Astrocyte (in vitro differentiated cells and primary cell): ENCODE results near the gene ALKBH4. TPM values are rescaled to one million over a fixed set of nuclear protein-coding genes. Genes with fewer than 3 reads are reported as not detected.

ENCODE experiments used
- DNase-seq: peaks from one replicate; pipeline ENCODE4 v3.0.0-alpha.2; 2010; ENCODE audit warnings: low read depth
- FAIRE-seq: peaks from 2 replicates; lab custom pipeline; 2011; peaks lifted over from hg19 to GRCh38; lab: Jason Lieb, UNC
- H2AFZ ChIP-seq: 2 replicates; pipeline ENCODE4 v1.6.0; 2012; ENCODE audit warnings: low read depth, low read length, inconsistent platforms
- H3K27ac ChIP-seq: 2 replicates; pipeline ENCODE4 v1.5.1; 2011; ENCODE audit warnings: low read depth, low read length, inconsistent platforms
- H3K27me3 ChIP-seq: 2 replicates; pipeline ENCODE4 v1.6.0; 2011; ENCODE audit warnings: low read length, inconsistent platforms; ENCODE audit not compliant: insufficient read depth
- H3K36me3 ChIP-seq: 2 replicates; pipeline ENCODE4 v1.5.1; 2011; ENCODE audit warnings: low read length, inconsistent platforms; ENCODE audit not compliant: insufficient read depth
- H3K4me1 ChIP-seq: 2 replicates; pipeline ENCODE4 v1.5.1; 2011; ENCODE audit warnings: low read length, inconsistent platforms; ENCODE audit not compliant: insufficient read depth
- H3K4me2 ChIP-seq: 2 replicates; pipeline ENCODE4 v1.6.0; 2012; ENCODE audit warnings: low read length, inconsistent platforms
- H3K4me3 ChIP-seq: 2 replicates; pipeline ENCODE4 v1.5.1; 2011; ENCODE audit warnings: low read depth, mild to moderate bottlenecking, low read length, inconsistent platforms; ENCODE audit not compliant: insufficient read depth
- H3K79me2 ChIP-seq: 2 replicates; pipeline ENCODE4 v1.6.0; 2012; ENCODE audit warnings: mild to moderate bottlenecking, low read length, inconsistent platforms; ENCODE audit not compliant: insufficient read depth
- H3K9ac ChIP-seq: 2 replicates; pipeline ENCODE4 v1.6.0; 2012; ENCODE audit warnings: mild to moderate bottlenecking, low read length, inconsistent platforms
- H3K9me3 ChIP-seq: 2 replicates; pipeline ENCODE4 v1.5.1; 2012; ENCODE audit warnings: low read depth, mild to moderate bottlenecking, low read length, inconsistent platforms; ENCODE audit not compliant: insufficient read depth
- H4K20me1 ChIP-seq: 2 replicates; pipeline ENCODE4 v1.6.0; 2012; ENCODE audit warnings: low read length, inconsistent platforms; ENCODE audit not compliant: insufficient read depth
- H3K27ac Mint-ChIP-seq: one replicate; pipeline ENCODE4 v1.8.0; 2021; ENCODE audit warnings: mild to moderate bottlenecking, mixed read lengths; ENCODE audit not compliant: unreplicated experiment
- H3K27me3 Mint-ChIP-seq: one replicate; pipeline ENCODE4 v1.8.0; 2021; ENCODE audit warnings: low read depth, mixed read lengths; ENCODE audit not compliant: unreplicated experiment
- H3K36me3 Mint-ChIP-seq: one replicate; pipeline ENCODE4 v1.8.0; 2021; ENCODE audit warnings: low read depth, mixed read lengths; ENCODE audit not compliant: unreplicated experiment
- H3K4me1 Mint-ChIP-seq: one replicate; pipeline ENCODE4 v1.8.0; 2021; ENCODE audit warnings: low read depth, mixed read lengths; ENCODE audit not compliant: unreplicated experiment
- H3K4me3 Mint-ChIP-seq: one replicate; pipeline ENCODE4 v1.8.0; 2021; ENCODE audit warnings: mild to moderate bottlenecking, moderate library complexity, mixed read lengths; ENCODE audit not compliant: unreplicated experiment
- H3K9me3 Mint-ChIP-seq: one replicate; pipeline ENCODE4 v1.8.0; 2021; ENCODE audit warnings: mild to moderate bottlenecking, mixed read lengths; ENCODE audit not compliant: unreplicated experiment
- EZH2 ChIP-seq: IDR thresholded peaks from 2 replicates; pipeline ENCODE4 v1.6.1; 2012; ENCODE audit warnings: mild to moderate bottlenecking, low read length, inconsistent platforms; ENCODE audit not compliant: insufficient read depth
- total RNA-seq: library from RNA; stranded (reverse); gene quantifications from 2 replicates; pipeline ENCODE4 v1.2.1, GENCODE V29; 2021
- TF ChIP-seq, protein P1 (sequence below): IDR thresholded peaks from 2 replicates; pipeline ENCODE4 v1.5.1; 2011; ENCODE audit warnings: low read depth, mild to moderate bottlenecking, inconsistent platforms, low read length, moderate library complexity; ENCODE audit not compliant: insufficient read depth

Gene ALKBH4
- total RNA-seq, 1 donor from 2014 or later = 8.7 TPM

DNA sequence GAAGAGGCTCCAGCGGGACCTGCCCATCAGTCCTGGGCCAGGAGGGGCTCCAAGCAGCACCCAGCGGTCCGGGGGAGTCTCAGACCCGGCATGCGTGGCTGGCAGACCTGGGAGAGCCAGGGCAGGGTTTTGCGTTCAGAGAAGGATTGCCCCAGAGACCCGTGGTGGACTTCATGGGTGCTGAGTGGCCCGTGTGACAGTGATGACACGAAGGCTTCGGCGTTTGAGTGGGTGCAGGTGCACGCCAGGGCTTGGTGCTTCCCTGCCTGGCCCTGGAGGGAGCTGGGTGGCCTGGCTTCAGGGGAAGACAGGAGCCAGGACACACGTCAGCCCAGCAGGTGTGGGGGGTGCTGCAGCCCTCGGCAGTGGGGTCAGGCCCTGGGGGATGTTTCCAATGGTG is 17.4 kb downstream of the ALKBH4 start:
- no peak overlapping the region for H3K4me3 Mint-ChIP-seq
- no peaks in the 10 kb centered on the region for H3K79me2 ChIP-seq
- no peaks in the 10 kb centered on the region for H3K27me3 ChIP-seq
- H3K4me1 Mint-ChIP-seq = no peaks in the 10 kb centered on the region
- H3K27me3 Mint-ChIP-seq = no peaks in the 10 kb centered on the region
- H3K27ac Mint-ChIP-seq = no peak overlapping the region
- H3K4me3 ChIP-seq = no peak overlapping the region
- H3K4me2 ChIP-seq = peak overlapping the region; percentile 48
- no peak for FAIRE-seq
- peaks cover 5% of the 10 kb centered on the region for H4K20me1 ChIP-seq
- H3K4me1 ChIP-seq = peaks cover 19% of the 10 kb centered on the region
- no peaks in the 10 kb centered on the region for H3K9me3 ChIP-seq
- no peak for DNase-seq
- no peaks in the 10 kb centered on the region for H3K9me3 Mint-ChIP-seq
- H3K27ac ChIP-seq = no peak overlapping the region
- no peak for TF ChIP-seq EZH2
- H3K9ac ChIP-seq = no peak overlapping the region
- H2AFZ ChIP-seq = no peak overlapping the region
- no peaks in the 10 kb centered on the region for H3K36me3 ChIP-seq
- peaks cover 11% of the 10 kb centered on the region for H3K36me3 Mint-ChIP-seq

DNA sequence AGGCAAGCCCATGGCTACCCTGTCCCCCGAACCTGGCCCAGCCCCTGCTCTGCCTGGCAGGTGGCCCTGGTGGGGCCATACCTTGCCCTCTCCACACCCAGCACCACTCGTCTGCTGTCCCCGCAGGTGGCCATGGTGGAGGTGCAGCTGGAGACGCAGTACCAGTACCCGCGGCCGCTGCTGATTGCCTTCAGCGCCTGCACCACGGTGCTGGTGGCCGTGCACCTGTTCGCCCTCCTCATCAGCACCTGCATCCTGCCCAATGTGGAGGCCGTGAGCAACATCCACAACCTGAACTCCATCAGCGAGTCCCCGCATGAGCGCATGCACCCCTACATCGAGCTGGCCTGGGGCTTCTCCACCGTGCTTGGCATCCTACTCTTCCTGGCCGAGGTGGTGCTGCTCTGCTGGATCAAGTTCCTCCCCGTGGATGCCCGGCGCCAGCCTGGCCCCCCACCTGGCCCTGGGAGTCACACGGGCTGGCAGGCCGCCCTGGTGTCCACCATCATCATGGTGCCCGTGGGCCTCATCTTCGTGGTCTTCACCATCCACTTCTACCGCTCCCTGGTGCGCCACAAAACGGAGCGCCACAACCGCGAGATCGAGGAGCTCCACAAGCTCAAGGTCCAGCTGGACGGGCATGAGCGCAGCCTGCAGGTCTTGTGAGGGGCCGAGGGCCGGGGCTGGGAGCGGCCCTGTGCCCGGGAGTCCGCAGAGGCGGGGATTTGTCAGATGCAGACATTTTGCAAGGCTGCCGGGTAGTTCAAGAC is 18.1 kb downstream of the ALKBH4 start:
- Mint-ChIP-seq H3K27ac (no peak overlapping the region), H3K36me3 (peaks cover 11% of the 10 kb centered on the region), H3K27me3 (no peaks in the 10 kb centered on the region), H3K4me3 (no peak overlapping the region), H3K9me3 (no peaks in the 10 kb centered on the region), H3K4me1 (no peaks in the 10 kb centered on the region)
- H2AFZ ChIP-seq = no peak overlapping the region
- no peak overlapping the region for H3K4me3 ChIP-seq
- peaks cover 5% of the 10 kb centered on the region for H4K20me1 ChIP-seq
- TF ChIP-seq, protein P1, sequence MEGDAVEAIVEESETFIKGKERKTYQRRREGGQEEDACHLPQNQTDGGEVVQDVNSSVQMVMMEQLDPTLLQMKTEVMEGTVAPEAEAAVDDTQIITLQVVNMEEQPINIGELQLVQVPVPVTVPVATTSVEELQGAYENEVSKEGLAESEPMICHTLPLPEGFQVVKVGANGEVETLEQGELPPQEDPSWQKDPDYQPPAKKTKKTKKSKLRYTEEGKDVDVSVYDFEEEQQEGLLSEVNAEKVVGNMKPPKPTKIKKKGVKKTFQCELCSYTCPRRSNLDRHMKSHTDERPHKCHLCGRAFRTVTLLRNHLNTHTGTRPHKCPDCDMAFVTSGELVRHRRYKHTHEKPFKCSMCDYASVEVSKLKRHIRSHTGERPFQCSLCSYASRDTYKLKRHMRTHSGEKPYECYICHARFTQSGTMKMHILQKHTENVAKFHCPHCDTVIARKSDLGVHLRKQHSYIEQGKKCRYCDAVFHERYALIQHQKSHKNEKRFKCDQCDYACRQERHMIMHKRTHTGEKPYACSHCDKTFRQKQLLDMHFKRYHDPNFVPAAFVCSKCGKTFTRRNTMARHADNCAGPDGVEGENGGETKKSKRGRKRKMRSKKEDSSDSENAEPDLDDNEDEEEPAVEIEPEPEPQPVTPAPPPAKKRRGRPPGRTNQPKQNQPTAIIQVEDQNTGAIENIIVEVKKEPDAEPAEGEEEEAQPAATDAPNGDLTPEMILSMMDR = no peak
- no peak for TF ChIP-seq EZH2
- H3K4me1 ChIP-seq = peaks cover 16% of the 10 kb centered on the region
- H3K27ac ChIP-seq = no peak overlapping the region
- H3K9me3 ChIP-seq = no peaks in the 10 kb centered on the region
- no peak for FAIRE-seq
- no peak overlapping the region for H3K4me2 ChIP-seq
- H3K9ac ChIP-seq = no peak overlapping the region
- no peak for DNase-seq
- no peaks in the 10 kb centered on the region for H3K27me3 ChIP-seq
- no peaks in the 10 kb centered on the region for H3K36me3 ChIP-seq
- H3K79me2 ChIP-seq = no peaks in the 10 kb centered on the region

DNA sequence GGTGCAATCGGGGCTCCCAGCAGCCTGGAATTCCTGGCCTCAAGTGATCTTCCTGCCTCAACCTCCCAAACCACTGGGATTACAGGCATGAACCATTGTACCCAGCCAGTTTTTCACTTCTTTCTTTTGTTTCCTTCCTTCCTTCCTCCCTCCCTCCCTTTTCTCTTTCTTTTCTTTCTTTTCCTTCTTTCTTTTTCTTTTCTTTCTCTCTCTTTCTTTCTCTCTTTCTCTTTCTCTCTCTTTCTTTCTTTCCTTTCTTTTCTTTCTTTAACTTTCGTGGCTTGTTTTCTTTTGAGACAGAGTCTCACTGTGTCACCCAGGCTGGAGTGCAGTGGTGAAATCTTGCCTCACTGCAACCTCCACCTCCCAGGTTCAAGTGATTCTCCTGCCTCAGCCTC is 19.0 kb downstream of the ALKBH4 start:
- DNase-seq (no peak), FAIRE-seq (no peak)
- Histone ChIP-seq H3K4me1 (peaks cover 14% of the 10 kb centered on the region), H3K4me2 (no peak overlapping the region), H2AFZ (no peak overlapping the region), H3K36me3 (no peaks in the 10 kb centered on the region), H3K27me3 (no peaks in the 10 kb centered on the region), H3K27ac (no peak overlapping the region), H3K9me3 (no peaks in the 10 kb centered on the region), H3K4me3 (no peak overlapping the region), H3K79me2 (no peaks in the 10 kb centered on the region), H3K9ac (no peak overlapping the region), H4K20me1 (peaks cover 5% of the 10 kb centered on the region)
- Mint-ChIP-seq H3K9me3 (no peaks in the 10 kb centered on the region), H3K4me3 (no peak overlapping the region), H3K27me3 (no peaks in the 10 kb centered on the region), H3K36me3 (peaks cover 11% of the 10 kb centered on the region), H3K27ac (no peak overlapping the region), H3K4me1 (no peaks in the 10 kb centered on the region)
- TF ChIP-seq EZH2 = no peak
- TF ChIP-seq, protein P1 = no peak
